HG02870 (cell line): ENCODE measurements around the gene RESP18.

Experiments used
- ATAC-seq: cut with Tn5 transposase; IDR thresholded peaks from one replicate; pipeline ENCODE4 v1.9.1; 2021; ENCODE audit warnings: mild to moderate bottlenecking, moderate library complexity; ENCODE audit not compliant: unreplicated experiment

The RESP18 gene

GRCh38 chr2:219332542-219332941, at the start of gene RESP18:
Gene RESP18, minus strand, starts transcription at chr2:219332744.
- no peak for ATAC-seq

- ATAC-seq = no peak
Observed at GRCh38 chr2:219381448-219381847, 48.9 kb upstream of the RESP18 start.

- no peak for ATAC-seq
Observed at GRCh38 chr2:219380926-219381325, 48.4 kb upstream of the RESP18 start.

DNA sequence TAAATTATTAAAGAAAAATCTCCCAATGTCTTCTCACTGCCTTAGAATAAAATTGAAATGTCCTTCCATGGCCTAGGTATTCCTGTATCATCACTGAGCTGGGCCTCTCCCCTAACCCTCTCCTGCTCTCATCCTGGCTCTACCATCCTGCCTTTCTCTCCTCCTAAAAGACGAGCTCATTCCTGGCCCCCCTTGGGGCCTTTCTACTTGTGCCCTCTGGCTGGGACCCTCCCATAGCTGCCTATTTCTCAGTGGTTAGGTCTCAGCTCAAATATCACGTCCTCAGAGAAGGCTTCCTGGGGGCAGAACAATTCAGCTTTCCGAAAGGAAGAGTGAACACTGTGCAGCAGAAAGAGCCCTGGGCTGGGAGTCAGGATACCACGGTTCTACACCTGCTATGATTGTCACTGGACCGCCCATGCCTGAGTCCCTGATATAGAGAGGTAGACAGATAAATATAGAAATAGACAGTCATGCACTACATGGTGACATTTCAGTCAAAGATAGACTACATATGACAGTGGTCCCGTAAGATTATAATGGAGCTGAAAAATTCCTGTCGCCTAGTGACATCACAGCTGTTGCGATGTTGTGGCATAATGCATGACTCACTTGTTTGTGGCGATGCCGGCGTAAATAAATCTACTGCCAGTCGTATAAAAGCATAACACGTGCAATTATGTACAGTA, 45.8 kb upstream of the RESP18 start:
- no peak for ATAC-seq

- ATAC-seq = no peak
Observed at GRCh38 chr2:219369447-219369861, 36.9 kb upstream of the RESP18 start.

GRCh38 chr2:219368690-219369191, 36.2 kb upstream of the RESP18 start:
- no peak for ATAC-seq

GRCh38 chr2:219362524-219363164, 30.1 kb upstream of the RESP18 start:
- peak; percentile 63 for ATAC-seq

DNA sequence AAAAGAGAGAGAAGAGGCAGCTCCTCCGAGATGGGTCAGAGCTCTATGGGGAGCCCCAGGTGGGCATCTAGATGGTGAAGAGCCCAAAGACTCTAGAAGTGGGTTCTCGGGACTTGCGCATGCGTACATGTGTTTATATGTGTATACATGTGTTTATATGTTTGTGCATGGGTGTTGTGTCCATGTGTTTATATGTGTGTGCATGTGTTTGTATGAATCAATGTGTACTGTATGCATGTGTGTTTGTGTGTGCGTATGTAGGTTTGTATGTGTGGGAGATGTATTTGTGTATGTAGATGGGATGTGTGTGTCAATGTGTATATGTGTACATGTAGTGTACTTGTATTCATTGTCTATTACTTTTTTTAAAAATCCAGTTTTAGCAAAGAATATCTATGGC, 29.5 kb upstream of the RESP18 start:
- no peak for ATAC-seq

DNA sequence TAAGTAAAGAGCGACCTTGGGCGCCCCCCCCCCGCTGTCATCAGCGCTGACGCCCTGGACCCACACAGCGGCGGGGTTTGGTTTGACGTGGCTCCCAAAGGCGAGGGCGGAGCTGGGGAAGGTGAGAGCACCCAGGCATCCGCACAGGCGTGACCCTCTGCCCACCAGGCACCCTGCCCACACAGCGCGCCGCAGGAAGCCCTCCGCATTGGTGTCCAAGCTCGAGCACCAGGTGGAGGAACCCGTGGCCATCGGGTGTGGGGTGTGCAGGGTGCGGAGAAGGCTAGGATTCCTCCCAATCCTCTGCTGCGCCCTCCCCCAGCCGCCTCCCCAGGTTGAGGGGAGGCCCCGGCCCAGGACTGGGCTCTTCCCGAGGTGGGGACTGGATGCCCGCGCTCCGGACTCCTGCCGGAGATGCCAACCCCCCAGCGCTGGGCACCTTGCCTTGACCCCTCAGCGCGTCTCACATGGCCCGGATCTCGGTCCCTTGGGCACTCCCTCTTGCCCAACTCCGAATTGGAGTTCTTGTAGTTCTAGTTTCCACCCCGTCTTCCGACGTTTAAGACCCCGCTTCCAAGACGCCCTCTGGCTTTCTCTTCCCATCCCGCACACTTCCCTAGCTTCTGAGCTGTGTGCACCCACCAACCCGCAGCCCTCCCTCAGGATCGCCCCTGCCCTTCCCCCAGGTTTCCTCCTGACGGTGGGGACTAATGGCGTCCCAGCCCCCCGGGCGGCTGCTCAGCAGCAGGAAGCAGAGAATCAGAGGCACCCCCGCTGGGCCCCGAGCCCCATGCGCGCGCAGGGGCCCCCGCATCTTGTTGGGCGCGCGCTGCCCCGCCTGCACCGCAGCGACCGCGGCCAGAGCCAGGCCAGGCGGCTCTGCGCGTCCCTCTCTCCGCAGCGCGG, 25.9 kb upstream of the RESP18 start:
- ATAC-seq = no peak

GRCh38 chr2:219356834-219357233, 24.3 kb upstream of the RESP18 start:
- no peak for ATAC-seq

DNA sequence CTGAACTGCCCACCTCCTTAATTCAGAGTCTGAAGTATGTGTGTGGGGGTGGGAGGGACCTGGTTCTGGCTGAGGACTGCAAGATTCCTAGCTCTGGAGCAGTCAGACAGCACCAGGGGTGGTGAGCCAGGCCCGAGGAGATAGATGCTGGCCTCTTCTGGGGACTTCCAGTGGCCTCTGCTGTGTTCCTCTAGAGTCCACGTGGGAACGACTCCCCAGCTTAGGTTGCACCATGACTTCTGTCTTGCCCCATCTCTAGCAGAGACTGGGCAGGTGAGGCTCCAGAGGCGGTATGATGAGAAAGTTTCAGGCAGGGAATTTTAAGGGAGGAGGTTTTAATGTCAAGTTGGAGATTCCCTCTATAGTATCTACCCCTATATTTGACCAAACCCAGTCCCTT, 22.0 kb upstream of the RESP18 start:
- ATAC-seq = no peak

DNA sequence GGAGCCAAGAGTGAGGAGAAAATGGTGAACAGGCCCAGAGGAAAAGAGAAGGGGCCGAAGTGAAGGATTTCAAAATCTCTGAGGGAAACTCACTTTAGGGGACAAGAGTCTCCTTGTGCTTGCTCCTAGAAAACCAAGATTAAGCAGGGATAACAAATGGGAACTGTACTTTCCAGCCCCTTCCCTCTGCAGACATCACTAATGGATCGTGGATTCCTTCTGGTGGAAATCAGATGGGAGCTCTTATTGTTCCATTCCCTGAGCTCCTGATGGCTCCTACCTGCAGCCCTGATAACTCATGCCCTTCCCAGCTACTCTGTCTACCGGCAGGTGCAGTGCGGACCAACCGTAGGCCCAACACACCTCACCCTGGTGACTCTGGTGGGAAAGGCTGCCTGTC, 20.6 kb upstream of the RESP18 start:
- ATAC-seq = no peak

GRCh38 chr2:219352448-219353023, 20.0 kb upstream of the RESP18 start:
- ATAC-seq = no peak

GRCh38 chr2:219350710-219351221, 18.2 kb upstream of the RESP18 start:
- no peak for ATAC-seq

- ATAC-seq = no peak
Observed at GRCh38 chr2:219350215-219350614, 17.7 kb upstream of the RESP18 start.

DNA sequence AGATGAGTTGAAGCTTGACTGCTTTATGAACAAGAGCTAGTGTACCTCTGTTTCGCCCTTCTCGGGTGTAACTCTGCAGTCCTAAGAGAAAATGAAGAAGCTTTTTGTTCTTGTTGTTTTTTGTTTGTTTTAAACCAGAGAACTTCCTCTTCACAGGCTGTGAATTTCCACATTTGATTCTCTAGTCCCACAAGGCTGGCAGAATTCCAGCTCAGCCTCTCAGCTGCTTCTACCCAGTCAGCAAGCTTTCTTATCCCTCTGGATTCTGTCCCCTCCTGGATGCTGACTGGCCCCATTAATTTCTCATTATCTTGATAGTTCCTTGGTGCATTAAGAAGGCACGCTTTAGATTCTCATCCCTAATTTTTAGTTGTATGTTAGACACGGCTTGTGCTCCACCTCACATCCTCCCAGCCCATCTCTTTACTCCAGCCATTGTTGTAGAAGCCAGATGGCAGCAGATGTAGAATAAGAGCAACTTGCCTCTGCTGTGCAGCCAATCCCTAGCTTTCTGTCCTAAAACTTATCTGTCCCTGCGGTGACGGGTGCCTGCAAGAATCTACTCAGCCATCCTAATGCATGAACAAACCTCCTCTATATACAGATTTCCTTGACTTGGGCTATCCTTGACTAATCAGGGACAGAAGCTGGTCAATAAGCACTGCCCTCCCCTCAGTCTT, 12.3 kb upstream of the RESP18 start:
- no peak for ATAC-seq

DNA sequence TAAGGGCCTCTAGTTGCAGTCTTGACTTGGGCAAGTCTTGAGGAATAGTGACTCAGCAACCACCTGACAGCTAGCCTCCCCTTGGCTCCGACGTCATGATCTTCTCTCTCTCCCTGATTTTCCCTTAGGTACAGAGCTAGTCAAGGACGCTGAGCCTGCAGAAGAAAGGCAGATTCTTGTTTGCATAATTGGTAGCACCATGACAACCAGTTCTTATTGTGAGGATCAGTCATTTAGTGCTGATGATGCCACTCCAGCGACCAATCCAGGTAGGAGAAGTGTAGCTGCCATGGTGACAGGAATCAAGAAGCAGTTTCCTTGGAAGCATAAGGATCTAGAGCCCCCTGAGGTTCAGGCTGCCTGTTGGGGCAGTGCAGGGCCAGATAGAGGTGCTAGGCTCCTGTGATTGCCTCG, 2.8 kb upstream of the RESP18 start:
- no peak for ATAC-seq

DNA sequence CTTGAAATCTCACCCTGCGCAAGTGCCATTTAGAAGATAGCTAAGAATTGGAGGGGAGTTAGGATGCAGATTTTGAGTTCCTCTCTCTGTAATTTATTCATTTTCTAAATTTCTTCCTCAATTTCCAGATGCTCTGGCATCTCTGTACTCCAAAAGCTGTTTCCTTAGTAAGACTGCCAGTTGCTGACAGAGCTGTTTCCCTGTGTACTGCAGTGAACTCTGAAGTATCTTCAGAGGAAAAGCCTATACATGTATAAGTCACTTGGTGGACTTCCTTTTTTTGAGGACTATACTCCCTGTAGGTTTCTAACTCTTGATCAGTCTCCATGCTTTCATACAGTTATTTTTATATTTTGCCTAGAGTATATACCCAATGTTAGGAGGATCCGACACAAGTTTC, 1.5 kb upstream of the RESP18 start:
- no peak for ATAC-seq

- ATAC-seq = no peak
Observed at GRCh38 chr2:219331560-219332213, 857 bp downstream of the RESP18 start.

DNA sequence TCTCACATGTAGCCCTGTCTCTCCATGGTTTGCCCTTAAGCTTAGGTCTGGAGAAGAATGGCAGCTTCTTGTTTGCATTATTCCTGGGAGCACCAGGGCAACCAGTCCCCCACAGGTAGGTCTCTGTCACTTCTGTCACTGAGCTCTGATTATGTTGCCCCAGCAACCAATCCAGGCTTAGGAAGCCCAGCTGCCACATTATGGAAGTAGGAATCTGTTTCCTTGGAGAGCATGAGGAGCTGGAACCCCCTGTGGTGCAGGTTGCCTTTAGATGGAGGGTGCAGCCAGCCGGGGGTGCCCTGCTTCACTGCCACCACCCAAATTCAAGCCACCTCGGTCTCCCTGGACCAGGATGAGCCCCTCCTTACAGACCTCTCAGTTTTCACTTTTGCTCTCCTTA, 4.8 kb downstream of the RESP18 start:
- ATAC-seq = no peak
